Breast epithelium (tissue), 4 donors: ENCODE measurements around the gene SLC16A9. TPM values are rescaled to one million over a fixed set of nuclear protein-coding genes. Genes with fewer than 3 reads are reported as not detected.
"Not testable (repeated sequence)": the region's sequence is repeated elsewhere in the genome, so short reads cannot be mapped to it uniquely, and the experiment has no call there.

ENCODE experiments used
- DNase-seq, 2 donors: peaks; one replicate each; pipeline ENCODE4 v3.0.0-alpha.2; 2019; ENCODE audit warnings: low spot score in 2 of 2
- H3K27ac ChIP-seq, 2 donors: fragments of 200-600 bp; sonication (generic) in 1 of 2; one replicate each; pipeline ENCODE4 v1.5.1; 2016 to 2019; ENCODE audit warnings: mild to moderate bottlenecking in 1 of 2
- H3K27me3 ChIP-seq, 2 donors: fragments of 200-600 bp; sonication (generic) in 1 of 2; one replicate each; pipeline versions ENCODE4 v1.5.1 to v1.6.0; 2017 to 2019; ENCODE audit warnings: control low read depth in 1 of 2, mild to moderate bottlenecking in 1 of 2
- H3K36me3 ChIP-seq: fragments of 200-600 bp; one replicate; pipeline ENCODE4 v1.5.1; 2019
- H3K4me1 ChIP-seq, 2 donors: fragments of 200-600 bp; sonication (generic); one replicate each; pipeline ENCODE4 v1.5.1; 2016 to 2019; ENCODE audit warnings: control low read depth in 1 of 2
- H3K4me3 ChIP-seq, 3 donors: fragments of 200-600 bp; sonication (generic); 1 replicate in 2 of 3; 2 replicates in 1 of 3; pipeline ENCODE4 v1.5.1; 2016 to 2019; ENCODE audit warnings: mild to moderate bottlenecking in 3 of 3, moderate library complexity in 2 of 3
- H3K9me3 ChIP-seq, 2 donors: fragments of 200-600 bp; sonication (generic) in 1 of 2; one replicate each; pipeline ENCODE4 v1.5.1; 2016 to 2019; ENCODE audit warnings: control low read depth in 1 of 2
- POLR2A ChIP-seq: fragments of 450-650 bp; IDR thresholded peaks from one replicate; pipeline ENCODE4 v1.6.1; 2016; ENCODE audit warnings: antibody characterized with exemption, mild to moderate bottlenecking, moderate library complexity
- POLR2AphosphoS5 ChIP-seq, 3 donors: sonication (generic); formaldehyde crosslinking; IDR thresholded peaks; one replicate each; pipeline ENCODE4 v1.6.1; 2017; ENCODE audit warnings: antibody characterized with exemption in 3 of 3
- intact Hi-C: fragments of 100-400 bp; cut with DNase I; formaldehyde crosslinking; loops from one replicate; pipeline ENCODE4 v1.15.1; 2023; ENCODE audit warnings: low total_unique reads
- total RNA-seq, 3 donors: library from RNA; depleted of rRNA; stranded (reverse); fragments of >200 nt; gene quantifications; one replicate each; pipeline ENCODE4 v1.1.0, GENCODE V29; 2016
- TF ChIP-seq, protein P1 (sequence below), 3 donors: fragments of 450-650 bp; IDR thresholded peaks; one replicate each; pipeline ENCODE4 v1.5.1; 2016 to 2017; ENCODE audit warnings: antibody characterized with exemption in 3 of 3, mild to moderate bottlenecking in 3 of 3, moderate library complexity in 3 of 3

The SLC16A9 gene
- total RNA-seq, 3 donors from 2014 or later, result 0.32 to 1.2 (median 0.33) TPM

- no peak overlapping the region for H3K27ac ChIP-seq
- no peaks in the 10 kb centered on the region for H3K36me3 ChIP-seq
- DNase-seq, result no peak
- H3K27me3 ChIP-seq, result no peaks in the 10 kb centered on the region
- TF ChIP-seq, protein P1, sequence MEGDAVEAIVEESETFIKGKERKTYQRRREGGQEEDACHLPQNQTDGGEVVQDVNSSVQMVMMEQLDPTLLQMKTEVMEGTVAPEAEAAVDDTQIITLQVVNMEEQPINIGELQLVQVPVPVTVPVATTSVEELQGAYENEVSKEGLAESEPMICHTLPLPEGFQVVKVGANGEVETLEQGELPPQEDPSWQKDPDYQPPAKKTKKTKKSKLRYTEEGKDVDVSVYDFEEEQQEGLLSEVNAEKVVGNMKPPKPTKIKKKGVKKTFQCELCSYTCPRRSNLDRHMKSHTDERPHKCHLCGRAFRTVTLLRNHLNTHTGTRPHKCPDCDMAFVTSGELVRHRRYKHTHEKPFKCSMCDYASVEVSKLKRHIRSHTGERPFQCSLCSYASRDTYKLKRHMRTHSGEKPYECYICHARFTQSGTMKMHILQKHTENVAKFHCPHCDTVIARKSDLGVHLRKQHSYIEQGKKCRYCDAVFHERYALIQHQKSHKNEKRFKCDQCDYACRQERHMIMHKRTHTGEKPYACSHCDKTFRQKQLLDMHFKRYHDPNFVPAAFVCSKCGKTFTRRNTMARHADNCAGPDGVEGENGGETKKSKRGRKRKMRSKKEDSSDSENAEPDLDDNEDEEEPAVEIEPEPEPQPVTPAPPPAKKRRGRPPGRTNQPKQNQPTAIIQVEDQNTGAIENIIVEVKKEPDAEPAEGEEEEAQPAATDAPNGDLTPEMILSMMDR (IDR thresholded peaks at IDR 0.05), result no peak
- no peak for TF ChIP-seq POLR2AphosphoS5 (IDR thresholded peaks at IDR 0.05)
- no peak for TF ChIP-seq POLR2A
- no peak overlapping the region for H3K4me3 ChIP-seq
- no peaks in the 10 kb centered on the region for H3K4me1 ChIP-seq
- intact Hi-C loops, result no loop called here
- H3K9me3 ChIP-seq, result no peaks in the 10 kb centered on the region
These were observed 42.8 kb upstream of the SLC16A9 start for GRCh38 chr10:59752278-59752940.

DNA sequence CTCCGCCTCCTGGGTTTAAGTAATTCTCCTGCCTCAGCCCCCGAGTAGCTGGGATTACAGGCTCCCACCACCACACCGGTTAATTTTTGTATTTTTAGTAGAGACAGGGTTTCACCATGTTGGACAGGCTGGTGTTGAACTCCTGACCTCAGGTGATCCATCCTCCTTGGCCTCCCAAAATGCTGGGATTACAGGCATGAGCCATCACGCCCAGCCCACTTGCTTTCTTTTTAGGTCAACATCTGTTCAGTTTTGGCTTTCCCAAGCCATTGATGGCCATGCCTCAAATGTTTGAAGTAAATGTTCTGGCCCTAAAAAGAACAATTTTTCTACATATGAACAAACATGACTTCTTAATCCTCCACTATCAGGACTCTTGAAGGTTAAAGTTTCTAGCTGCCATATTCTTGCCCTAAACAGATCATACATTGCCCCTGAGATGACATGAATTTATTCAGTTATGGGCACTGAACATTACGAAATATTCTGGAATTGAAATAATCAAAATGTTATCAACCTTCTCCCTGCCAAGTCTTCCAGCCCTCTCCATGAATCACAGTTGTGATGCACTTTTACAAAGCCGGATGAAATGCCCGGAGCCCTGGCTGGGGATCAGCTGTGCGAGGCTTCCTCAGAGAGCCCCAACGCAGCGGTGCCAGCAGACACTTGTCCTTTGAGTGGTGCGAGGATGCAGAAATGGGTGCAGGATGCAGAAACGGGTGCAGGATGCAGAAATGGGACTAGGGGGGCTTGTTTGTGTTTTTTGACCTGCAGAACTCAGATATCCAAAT is 40.7 kb upstream of the SLC16A9 start:
- intact Hi-C loops, result no loop called here
- no peaks in the 10 kb centered on the region for H3K27me3 ChIP-seq
- no peak for DNase-seq
- H3K27ac ChIP-seq, result no peak overlapping the region
- H3K4me1 ChIP-seq, result no peaks in the 10 kb centered on the region
- TF ChIP-seq POLR2A (no peak), POLR2AphosphoS5 (IDR thresholded peaks at IDR 0.05) (no peak)
- TF ChIP-seq, protein P1 (IDR thresholded peaks at IDR 0.05), result no peak
- no peak overlapping the region for H3K4me3 ChIP-seq
- H3K9me3 ChIP-seq, result no peaks in the 10 kb centered on the region
- no peaks in the 10 kb centered on the region for H3K36me3 ChIP-seq

- no peak overlapping the region for H3K27ac ChIP-seq
- H3K4me3 ChIP-seq, result no peak overlapping the region
- H3K27me3 ChIP-seq, result no peaks in the 10 kb centered on the region
- no peaks in the 10 kb centered on the region for H3K36me3 ChIP-seq
- TF ChIP-seq, protein P1 (IDR thresholded peaks at IDR 0.05), result no peak
- TF ChIP-seq POLR2AphosphoS5 (IDR thresholded peaks at IDR 0.05) (no peak), POLR2A (no peak)
- H3K4me1 ChIP-seq, result no peaks in the 10 kb centered on the region
- DNase-seq, result no peak
- H3K9me3 ChIP-seq, result no peaks in the 10 kb centered on the region
- intact Hi-C loops, result no loop called here
These were observed 39.2 kb upstream of the SLC16A9 start for GRCh38 chr10:59748834-59749233.

GRCh38 chr10:59745163-59745650 is 35.6 kb upstream of the SLC16A9 start:
- Histone ChIP-seq H3K4me3 (no peak overlapping the region), H3K4me1 (no peaks in the 10 kb centered on the region), H3K36me3 (no peaks in the 10 kb centered on the region), H3K27me3 (no peaks in the 10 kb centered on the region), H3K27ac (no peak overlapping the region), H3K9me3 (no peaks in the 10 kb centered on the region)
- TF ChIP-seq POLR2A (no peak), POLR2AphosphoS5 (IDR thresholded peaks at IDR 0.05) (no peak)
- TF ChIP-seq, protein P1 (IDR thresholded peaks at IDR 0.05), result no peak
- intact Hi-C loops, result no loop called here
- no peak for DNase-seq

DNA sequence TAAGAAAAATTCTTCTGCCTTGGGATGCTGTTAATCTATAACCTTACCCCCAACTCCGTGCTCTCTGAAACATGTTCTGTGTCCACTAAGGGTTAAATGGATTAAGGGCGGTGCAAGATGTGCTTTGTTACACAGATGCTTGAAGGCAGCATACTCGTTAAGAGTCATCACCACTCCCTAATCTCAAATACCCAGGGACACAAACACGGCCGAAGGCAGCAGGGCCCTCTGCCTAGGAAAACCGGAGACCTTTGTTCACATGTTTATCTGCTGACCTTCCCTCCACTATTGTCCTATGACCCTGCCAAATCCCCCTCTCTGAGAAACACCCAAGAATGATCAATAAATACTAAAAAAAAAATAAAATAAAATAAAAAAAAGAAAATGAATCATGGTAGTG is 35.1 kb upstream of the SLC16A9 start:
- H3K36me3 ChIP-seq, H3K4me1 ChIP-seq, H3K9me3 ChIP-seq, H3K4me3 ChIP-seq, DNase-seq, H3K27ac ChIP-seq, intact Hi-C loops, H3K27me3 ChIP-seq: not testable (repeated sequence)

DNA sequence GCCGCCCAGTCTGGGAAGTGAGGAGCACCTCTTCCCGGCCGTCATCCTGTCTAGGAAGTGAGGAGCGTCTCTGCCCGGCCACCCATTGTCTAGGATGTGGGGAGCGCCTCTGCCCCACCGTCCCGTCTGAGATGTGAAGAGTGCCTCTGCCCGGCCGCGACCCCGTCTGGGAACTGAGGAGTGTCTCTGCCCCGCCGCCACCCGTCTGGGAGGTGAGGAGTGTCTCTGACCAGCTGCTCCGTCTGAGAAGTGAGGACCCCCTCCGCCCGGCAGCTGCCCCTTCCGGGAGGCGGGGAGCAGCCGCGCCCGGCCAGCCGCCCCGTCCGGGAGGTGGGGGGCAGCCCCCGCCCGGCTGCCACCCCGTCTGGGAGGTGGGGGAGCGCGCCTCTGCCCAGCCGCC is 34.5 kb upstream of the SLC16A9 start:
- H3K27me3 ChIP-seq, DNase-seq, H3K27ac ChIP-seq, H3K36me3 ChIP-seq, H3K4me3 ChIP-seq, H3K9me3 ChIP-seq, H3K4me1 ChIP-seq, intact Hi-C loops: not testable (repeated sequence)
